ENCODE data around the gene TESK1.

GRCh38 chr9:35652829-35653209, 47.8 kb downstream of the TESK1 start:
- no peak for TF ChIP-seq EP300 (IDR thresholded peaks at IDR 0.05; ENCODE audit: borderline replicate concordance)
- TF ChIP-seq CEBPB (IDR thresholded peaks at IDR 0.05) = no peak
- TF ChIP-seq, protein P1, sequence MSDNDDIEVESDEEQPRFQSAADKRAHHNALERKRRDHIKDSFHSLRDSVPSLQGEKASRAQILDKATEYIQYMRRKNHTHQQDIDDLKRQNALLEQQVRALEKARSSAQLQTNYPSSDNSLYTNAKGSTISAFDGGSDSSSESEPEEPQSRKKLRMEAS (IDR thresholded peaks at IDR 0.05) = no peak
- no peak for TF ChIP-seq YY1 (IDR thresholded peaks at IDR 0.05; ENCODE audit: low read depth)
- TF ChIP-seq, protein P2, sequence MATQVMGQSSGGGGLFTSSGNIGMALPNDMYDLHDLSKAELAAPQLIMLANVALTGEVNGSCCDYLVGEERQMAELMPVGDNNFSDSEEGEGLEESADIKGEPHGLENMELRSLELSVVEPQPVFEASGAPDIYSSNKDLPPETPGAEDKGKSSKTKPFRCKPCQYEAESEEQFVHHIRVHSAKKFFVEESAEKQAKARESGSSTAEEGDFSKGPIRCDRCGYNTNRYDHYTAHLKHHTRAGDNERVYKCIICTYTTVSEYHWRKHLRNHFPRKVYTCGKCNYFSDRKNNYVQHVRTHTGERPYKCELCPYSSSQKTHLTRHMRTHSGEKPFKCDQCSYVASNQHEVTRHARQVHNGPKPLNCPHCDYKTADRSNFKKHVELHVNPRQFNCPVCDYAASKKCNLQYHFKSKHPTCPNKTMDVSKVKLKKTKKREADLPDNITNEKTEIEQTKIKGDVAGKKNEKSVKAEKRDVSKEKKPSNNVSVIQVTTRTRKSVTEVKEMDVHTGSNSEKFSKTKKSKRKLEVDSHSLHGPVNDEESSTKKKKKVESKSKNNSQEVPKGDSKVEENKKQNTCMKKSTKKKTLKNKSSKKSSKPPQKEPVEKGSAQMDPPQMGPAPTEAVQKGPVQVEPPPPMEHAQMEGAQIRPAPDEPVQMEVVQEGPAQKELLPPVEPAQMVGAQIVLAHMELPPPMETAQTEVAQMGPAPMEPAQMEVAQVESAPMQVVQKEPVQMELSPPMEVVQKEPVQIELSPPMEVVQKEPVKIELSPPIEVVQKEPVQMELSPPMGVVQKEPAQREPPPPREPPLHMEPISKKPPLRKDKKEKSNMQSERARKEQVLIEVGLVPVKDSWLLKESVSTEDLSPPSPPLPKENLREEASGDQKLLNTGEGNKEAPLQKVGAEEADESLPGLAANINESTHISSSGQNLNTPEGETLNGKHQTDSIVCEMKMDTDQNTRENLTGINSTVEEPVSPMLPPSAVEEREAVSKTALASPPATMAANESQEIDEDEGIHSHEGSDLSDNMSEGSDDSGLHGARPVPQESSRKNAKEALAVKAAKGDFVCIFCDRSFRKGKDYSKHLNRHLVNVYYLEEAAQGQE (IDR thresholded peaks at IDR 0.05; ENCODE audit: low read depth) = no peak
- TF ChIP-seq, protein P3, sequence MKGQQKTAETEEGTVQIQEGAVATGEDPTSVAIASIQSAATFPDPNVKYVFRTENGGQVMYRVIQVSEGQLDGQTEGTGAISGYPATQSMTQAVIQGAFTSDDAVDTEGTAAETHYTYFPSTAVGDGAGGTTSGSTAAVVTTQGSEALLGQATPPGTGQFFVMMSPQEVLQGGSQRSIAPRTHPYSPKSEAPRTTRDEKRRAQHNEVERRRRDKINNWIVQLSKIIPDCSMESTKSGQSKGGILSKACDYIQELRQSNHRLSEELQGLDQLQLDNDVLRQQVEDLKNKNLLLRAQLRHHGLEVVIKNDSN (IDR thresholded peaks at IDR 0.05) = no peak
- TF ChIP-seq TCF12 (IDR thresholded peaks at IDR 0.05; ENCODE audit: low read depth) = no peak
- TF ChIP-seq RAD21 (IDR thresholded peaks at IDR 0.05; ENCODE audit: low read depth) = no peak
- no peak for TF ChIP-seq TAF1 (IDR thresholded peaks at IDR 0.05; ENCODE audit: low read depth)
